ENCODE results near the gene KCNQ1.

Gene KCNQ1

GRCh38 chr11:2739531-2740274 is 294.9 kb downstream of the KCNQ1 start:
- no peak for DNase-seq (ENCODE audit: low read depth in 2 of 2, low spot score in 1 of 2)

DNA sequence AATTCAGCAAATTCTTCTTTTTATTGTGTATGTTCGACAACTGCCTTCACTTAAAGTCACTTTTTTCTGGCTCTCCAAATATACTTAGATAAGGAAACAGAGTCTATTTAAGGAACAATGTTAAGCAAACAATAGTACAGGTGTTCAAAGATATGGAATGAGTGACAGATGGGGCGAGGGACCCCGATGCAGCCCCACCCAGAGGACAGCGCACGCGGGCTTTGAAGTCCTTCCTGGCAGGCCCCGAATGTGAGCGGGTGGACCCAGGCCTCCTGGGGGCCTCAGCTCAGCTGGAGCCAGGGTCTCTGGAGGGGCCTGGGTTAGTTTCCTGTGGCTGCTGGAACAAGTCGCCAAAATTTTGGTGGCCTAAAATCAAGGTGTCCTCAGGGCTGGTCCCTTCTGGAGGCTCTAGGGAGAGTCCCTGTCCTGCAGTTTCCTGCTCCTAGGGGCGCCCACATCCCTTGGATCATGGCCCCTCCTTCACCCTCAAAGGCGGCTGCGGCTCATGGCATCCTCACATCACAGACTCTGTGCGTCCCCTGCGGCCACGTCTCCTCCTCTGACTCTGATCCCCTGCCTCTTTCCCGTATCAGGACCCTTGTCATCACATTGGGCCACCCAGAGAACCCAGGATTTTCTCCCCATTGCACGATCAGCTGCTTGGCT is 295.6 kb downstream of the KCNQ1 start:
- DNase-seq (ENCODE audit: low read depth in 2 of 2, low spot score in 1 of 2) = no peak

- no peak for DNase-seq (ENCODE audit: low read depth in 2 of 2, low spot score in 1 of 2)
Observed at GRCh38 chr11:2741006-2741376, 296.2 kb downstream of the KCNQ1 start.

DNA sequence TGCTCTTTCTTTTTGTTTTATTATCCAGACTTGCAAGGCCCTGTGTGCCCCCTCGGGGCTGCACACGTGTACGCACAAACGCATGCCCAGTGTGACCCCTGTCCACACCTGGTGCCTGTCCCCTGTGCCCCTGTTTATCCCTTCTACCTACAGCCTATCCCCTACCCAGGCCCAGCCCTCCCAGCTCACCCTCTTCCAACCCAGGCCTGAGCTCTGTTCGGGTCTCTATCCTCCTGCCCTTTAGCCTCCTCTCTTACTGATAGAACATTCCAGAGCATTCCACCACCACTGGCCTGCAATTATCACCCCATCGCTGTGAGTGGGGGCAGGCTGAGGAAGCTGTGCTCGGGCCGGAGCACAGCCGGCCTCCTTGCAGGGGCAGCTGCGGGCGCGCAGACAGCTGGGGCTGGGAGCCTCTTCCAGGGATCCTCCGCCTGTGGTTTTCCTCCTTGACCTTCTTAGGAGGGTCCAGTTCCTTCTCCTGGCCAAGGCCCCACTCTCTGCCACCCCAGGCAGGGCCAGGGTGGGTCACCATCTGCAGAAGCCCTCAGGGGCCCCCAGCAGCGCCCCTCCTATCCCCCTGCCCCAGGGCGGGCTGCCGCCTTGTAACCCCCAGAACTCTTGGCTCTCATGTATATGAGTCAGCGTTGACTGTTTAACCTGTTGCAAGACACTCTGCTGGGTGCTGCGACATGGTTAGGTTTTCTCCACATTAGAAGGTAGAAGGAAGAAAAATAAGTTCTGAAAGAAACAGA is 296.7 kb downstream of the KCNQ1 start:
- no peak for DNase-seq (ENCODE audit: low read depth in 2 of 2, low spot score in 1 of 2)

- no peak for DNase-seq (ENCODE audit: low read depth in 2 of 2, low spot score in 1 of 2)
Observed at GRCh38 chr11:2742201-2742600, 297.4 kb downstream of the KCNQ1 start.

DNA sequence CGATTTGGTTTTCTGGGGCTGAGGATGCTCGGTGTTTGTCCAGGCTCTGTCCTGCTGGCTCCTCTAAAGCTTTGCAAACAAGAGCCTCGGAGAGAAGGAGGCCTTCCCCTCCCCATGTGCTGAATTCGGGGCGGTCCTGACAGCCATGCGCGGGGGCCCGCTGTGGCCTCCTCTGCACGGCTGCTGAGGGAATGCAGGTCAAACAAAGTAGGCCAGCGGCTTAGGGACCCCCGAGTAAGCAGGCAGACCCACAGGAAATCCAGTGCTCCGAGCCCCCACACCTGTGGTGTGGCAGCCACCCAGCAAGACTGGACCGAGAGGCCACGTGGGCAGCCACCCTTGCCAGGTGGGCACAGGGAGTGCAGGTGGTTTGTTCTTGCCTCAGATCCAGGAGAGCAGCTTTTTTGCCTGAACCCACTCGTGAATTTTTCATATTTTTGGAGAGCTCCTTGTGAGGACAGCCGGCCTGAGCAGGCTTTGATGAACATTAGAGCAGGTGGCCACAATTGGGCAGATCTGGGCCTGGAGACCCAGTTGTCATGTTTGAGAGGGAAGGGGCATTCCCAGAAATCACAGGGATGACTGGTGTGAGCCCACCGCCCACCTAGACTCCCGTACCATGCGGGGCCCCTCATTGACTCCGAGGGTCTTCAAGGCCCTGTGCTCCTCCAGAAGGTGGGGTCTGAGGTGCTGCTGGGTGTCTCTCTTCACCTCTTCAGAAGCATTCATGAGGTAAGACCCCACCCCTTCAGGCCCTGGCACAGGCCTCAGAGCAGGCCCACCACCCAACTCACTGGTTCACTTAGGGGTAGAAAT is 298.0 kb downstream of the KCNQ1 start:
- DNase-seq (ENCODE audit: low read depth in 2 of 2, low spot score in 1 of 2) = no peak

- DNase-seq (ENCODE audit: low read depth in 2 of 2, low spot score in 1 of 2) = no peak
Observed at GRCh38 chr11:2743427-2744110, 298.8 kb downstream of the KCNQ1 start.

GRCh38 chr11:2744166-2744565 is 299.4 kb downstream of the KCNQ1 start:
- DNase-seq (ENCODE audit: low read depth in 2 of 2, low spot score in 1 of 2) = no peak

DNA sequence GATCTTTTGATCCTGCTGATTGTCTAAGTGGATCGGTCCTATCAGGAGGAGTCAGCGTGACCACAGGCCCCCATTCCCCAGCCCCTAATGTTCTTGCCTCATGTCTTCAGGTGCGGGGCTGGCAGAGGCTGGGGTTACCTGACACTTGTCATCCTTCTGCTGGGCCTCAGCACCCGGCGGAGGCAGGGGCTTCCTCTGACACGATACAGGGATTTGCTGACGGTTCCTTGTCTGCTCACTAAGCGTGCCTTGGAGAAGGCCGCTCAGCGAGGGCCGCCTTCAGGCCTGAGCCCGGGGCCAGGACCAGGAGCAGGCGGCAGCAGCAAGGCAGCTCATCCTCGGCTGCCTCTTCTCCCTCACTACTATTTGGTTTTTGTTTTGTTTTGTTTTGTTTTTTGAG is 300.7 kb downstream of the KCNQ1 start:
- DNase-seq (ENCODE audit: low read depth in 2 of 2, low spot score in 1 of 2) = no peak

DNA sequence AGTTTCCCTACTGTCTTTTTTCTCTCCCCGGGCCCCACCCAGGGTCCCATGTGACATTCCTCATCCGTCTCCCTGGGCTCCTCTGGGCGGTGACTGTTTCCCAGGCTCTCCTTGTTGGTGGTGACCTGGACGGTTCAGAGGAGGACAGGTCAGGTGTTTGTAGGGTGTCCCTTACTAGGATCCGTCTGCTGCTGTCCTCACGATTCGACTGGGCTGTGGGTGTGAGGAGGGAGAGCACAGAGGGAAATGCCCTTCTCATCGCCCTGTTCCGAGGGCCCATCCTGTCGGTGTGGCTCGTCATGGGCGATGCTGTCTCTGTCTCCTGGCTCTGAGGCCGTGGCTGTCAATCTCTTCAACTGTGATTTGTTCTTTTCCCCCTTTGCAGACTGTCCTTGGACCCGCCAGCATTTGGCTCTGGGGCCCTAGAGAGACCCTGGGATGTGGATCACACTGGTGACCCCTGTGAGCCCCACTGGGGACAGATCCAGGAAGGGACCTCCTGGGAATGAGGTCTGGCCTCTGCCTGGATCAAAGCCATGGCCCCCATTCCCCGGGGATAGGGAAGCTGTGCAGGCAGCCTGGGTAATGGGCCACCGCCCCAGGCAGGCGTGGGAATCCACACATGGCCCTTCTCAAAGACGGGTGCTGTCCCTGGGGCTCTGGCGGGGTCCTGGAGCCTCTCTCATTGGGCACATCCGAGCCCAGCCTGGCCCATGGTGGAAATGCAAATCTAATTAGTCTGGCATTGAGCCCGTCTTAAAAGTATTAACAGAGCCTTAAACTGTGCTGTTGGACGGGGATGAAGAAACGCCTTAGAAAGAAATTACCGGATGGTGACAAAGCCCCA is 301.8 kb downstream of the KCNQ1 start:
- DNase-seq (ENCODE audit: low read depth in 2 of 2, low spot score in 1 of 2) = no peak

DNA sequence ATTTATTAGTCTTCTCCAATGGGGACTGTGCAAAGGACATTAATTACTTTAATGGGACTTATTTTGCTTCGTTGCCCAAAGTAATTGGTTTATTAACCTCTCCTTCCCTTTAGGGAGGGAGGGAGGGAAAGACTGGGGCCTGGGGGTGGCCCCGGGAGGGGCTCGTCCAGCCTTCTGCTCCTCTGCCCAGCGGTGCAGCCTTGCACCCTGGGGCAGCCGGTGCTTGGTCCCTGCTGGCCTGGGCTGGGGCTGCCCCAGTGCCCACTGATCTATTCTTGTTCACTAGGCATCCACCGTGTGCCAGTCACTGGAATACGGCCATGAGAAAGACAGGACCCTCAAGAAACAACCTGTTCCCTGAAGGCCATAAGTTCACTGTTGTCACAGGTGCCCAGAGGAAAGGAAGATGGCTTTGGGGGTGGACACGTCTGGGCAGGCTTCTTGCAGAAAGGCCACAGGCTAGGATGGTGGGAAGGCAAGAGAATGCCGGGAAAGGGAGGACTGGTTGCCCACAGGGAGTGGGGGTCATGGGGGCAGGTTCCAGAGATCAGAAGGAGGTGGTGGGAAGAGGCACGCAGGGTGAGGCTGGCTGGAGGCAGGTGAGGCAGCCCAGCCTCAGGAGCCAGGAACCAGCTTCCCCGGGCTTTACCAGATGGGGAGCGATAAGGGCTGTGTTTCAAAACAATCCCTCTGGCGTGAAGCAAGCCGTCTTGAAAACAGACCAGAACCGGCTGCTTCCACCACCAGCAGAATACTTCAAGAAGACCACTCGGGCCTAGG is 302.6 kb downstream of the KCNQ1 start:
- DNase-seq (ENCODE audit: low read depth in 2 of 2, low spot score in 1 of 2) = no peak

GRCh38 chr11:2748061-2748813 is 303.4 kb downstream of the KCNQ1 start:
- DNase-seq (ENCODE audit: low read depth in 2 of 2, low spot score in 1 of 2) = no peak

DNA sequence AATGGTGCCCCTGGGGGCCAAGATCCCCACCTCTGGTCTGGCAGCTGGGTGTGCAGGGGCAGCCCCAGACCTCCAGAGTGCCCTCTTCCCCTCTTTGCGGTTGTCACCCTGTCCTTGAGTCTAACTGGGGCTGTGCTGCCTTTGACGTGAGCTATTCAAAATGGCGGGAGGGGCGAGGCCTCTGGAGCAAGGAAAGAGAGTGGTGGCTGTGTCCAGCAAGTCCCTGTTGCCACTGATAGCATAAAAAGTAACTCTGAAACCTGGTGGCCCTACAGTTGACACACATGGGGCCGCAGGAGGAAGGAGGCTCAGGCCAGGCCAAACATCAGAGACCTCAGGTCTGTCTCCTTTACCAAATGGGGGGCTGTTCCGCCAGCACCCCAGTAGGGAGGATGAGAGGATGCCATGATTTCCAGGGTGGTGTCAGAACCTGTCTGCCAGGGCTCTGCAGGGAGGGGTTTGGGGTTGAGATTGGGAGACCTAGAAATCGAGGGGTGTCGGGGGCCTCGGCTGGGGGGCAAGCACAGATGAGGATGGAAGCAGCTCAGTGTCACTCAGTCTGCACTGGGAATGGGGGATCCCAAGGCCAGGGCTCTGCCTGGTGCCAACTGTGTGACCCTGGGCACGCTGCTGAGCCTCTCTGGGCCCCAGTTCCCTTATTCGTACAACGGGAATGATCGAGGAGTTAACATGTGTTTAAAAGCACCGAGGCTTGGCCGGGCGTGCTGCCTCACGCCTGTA is 304.2 kb downstream of the KCNQ1 start:
- no peak for DNase-seq (ENCODE audit: low read depth in 2 of 2, low spot score in 1 of 2)

DNA sequence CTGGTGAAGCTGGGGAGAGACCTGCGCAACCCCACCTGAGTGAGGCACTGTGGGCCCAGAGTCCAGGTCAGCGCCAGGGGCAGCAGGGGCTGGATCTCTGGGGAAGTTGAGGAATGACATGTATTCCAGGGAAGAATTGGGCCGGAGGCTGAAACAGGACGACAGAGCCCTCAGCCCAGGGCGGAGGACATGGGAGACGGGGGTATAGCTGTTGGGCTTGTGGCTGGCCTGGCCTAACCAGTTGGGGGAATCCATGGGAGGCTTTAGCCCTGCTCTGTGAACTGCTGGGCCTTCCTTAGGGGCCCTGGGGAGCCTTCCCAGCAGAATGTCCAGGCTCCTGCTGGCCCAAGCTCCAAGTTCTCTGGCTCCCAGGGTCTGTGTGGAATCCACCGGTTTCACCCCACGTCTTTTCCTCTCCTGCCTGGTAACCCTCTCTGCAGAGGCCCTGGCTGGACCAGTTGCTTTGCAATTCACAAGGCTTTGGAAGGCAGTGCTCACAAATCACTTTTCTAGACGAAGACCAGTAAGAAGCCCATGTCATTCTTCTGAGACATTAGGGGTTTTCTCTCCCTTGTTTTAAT is 305.4 kb downstream of the KCNQ1 start:
- no peak for DNase-seq (ENCODE audit: low read depth in 2 of 2, low spot score in 1 of 2)

DNA sequence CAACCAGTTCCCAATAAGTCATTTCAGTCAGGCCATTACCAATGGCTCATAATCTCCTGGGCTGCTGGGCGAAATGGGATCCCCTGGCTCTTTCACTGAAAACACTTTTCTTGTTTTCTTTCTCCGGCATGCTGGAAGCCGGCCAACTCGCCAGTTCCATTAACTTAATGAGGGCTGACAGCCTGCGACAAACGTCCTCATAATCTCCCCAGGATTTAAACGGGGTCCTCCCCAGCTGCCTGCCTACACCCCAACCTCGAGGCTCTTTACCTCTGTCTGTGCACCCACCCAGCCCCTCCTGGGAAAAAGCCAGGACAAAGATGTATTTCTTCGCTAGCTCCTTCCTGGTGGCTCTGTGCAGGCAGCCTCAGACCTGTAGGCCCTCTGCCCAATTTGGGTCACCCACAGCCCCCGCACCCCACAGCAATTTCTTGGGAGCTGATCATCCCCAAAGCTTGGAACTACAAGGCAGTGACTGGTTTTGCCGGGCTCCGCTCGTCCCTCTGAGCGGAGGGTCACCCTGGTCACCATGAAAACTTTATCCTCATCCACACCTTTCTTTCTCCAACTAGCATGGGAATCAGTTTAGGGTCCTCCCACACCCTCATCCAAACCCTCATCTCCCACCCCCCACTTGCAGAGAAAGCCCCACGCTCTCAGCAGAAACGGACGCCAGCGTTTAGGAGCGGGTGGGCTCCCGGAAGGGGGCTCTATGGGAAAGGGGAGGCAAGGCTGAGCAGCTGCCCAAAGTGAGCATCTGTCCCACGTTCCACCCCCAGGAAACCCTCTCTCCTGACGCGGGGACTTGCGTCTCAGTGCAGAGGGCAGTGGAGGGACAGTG is 306.1 kb downstream of the KCNQ1 start:
- no peak for DNase-seq (ENCODE audit: low read depth in 2 of 2, low spot score in 1 of 2)

DNA sequence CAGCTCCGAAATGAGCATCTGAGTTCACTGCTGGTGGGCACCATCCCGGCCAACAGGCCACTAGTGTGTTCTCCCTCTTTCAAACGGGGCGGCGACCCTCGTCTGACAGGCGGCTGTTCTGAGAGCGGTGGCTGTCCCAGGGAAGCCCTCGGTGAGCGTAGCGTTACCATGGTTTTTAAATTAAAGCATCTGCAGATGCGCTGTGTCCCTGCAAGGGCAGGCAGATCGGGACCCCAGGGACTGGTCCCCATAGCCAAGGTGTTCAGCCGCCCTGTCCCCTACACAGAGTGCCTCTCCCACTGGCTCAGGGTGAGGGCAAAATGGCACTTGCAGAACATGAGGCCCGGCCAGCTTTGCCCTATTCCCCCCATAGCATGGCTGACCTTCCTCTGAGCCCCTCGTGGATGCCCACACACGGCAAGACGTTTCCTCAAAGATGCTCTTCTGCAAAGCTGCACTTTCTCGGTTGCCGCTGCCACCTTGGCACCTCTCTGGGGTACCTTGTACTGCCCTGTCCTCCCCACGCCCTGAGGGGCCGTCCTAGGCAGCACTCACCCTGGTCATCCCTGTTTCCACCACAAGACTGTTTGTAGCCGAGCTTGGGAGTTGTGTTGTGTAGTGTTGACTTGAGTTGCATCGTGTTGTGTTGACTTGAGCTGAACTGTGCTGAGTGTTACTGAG is 306.9 kb downstream of the KCNQ1 start:
- no peak for DNase-seq (ENCODE audit: low read depth in 2 of 2, low spot score in 1 of 2)

Data from stimulated activated CD8-positive, alpha-beta memory T cell treated with anti-CD3 and anti-CD28 coated beads, Interleukin-4, amount 100 ng/mL, for 1 hour (primary cell).